H1 (cell line): ENCODE measurements around the gene DUSP3. TPM values are rescaled to one million over a fixed set of nuclear protein-coding genes. Genes with fewer than 3 reads are reported as not detected.

Experiments used
- CTCF ChIA-PET: fragments of 300-600 bp; sonication (Branson Sonifier 250); formaldehyde crosslinking; loops from one replicate; lab custom pipeline; 2021; ENCODE audit not compliant: partially characterized antibody; lab: Charles Lee
- POLR2A ChIA-PET: fragments of 300-600 bp; sonication (Branson Sonifier 250); formaldehyde crosslinking; loops from one replicate; lab custom pipeline; 2021; ENCODE audit warnings: inconsistent platforms; ENCODE audit not compliant: partially characterized antibody; lab: Charles Lee
- DNase-seq, 2 experiments: peaks; one replicate each; pipeline versions ENCODE4 v3.0.0 to v3.0.0-alpha.2; 2010 to 2022; ENCODE audit warnings: low spot score in 2 of 2, low read depth in 1 of 2, mixed read lengths in 1 of 2
- FAIRE-seq: peaks from 2 replicates; lab custom pipeline; 2011; peaks lifted over from hg19 to GRCh38; lab: Jason Lieb, UNC
- H2AFZ ChIP-seq: 2 replicates; pipeline ENCODE4 v1.8.1; 2012; ENCODE audit warnings: low read length, inconsistent platforms
- H2AK5ac ChIP-seq: 2 replicates; pipeline ENCODE4 v1.6.1; 2013; ENCODE audit warnings: low read depth, low read length
- H2BK120ac ChIP-seq: replicated peaks from 2 replicates; pipeline ENCODE3; 2013; ENCODE audit warnings: low read depth, low read length, inconsistent platforms
- H2BK12ac ChIP-seq: 2 replicates; pipeline ENCODE4 v1.6.1; 2013; ENCODE audit warnings: low read depth, low read length
- H2BK15ac ChIP-seq: 2 replicates; pipeline ENCODE4 v1.6.1; 2013; ENCODE audit warnings: low read length
- H2BK20ac ChIP-seq: 2 replicates; pipeline ENCODE4 v1.6.1; 2013; ENCODE audit warnings: low read length
- H2BK5ac ChIP-seq: 2 replicates; pipeline ENCODE4 v1.6.1; 2013; ENCODE audit warnings: low read depth, low read length
- H3K14ac ChIP-seq: 2 replicates; pipeline ENCODE4 v1.6.1; 2013; ENCODE audit warnings: inconsistent platforms; ENCODE audit not compliant: insufficient read length
- H3K18ac ChIP-seq: 2 replicates; pipeline ENCODE4 v1.6.1; 2013; ENCODE audit warnings: low read length; ENCODE audit errors: extremely low read depth
- H3K23ac ChIP-seq: 2 replicates; pipeline ENCODE4 v1.6.1; 2013; ENCODE audit warnings: inconsistent platforms; ENCODE audit not compliant: insufficient read length
- H3K23me2 ChIP-seq: 2 replicates; pipeline ENCODE4 v1.6.1; 2013; ENCODE audit warnings: low read depth, low read length
- H3K27ac ChIP-seq: 2 replicates; pipeline ENCODE4 v1.6.1; 2011; ENCODE audit warnings: low read depth, low read length, inconsistent platforms
- H3K27me3 ChIP-seq, 4 experiments: replicated peaks in 1 of 4; 1 replicate in 1 of 4; 2 replicates in 3 of 4; pipeline versions ENCODE4 v1.6.1 to v1.8.1; 2011 to 2013; ENCODE audit warnings: low read length in 3 of 4, mild to moderate bottlenecking in 3 of 4, inconsistent platforms in 2 of 4, mixed read lengths in 2 of 4, moderate library complexity in 1 of 4; ENCODE audit not compliant: control insufficient read depth in 3 of 4, insufficient read depth in 3 of 4; ENCODE audit errors: extremely low read depth in 1 of 4
- H3K36me3 ChIP-seq, 4 experiments: 2 replicates each; pipeline versions ENCODE4 v1.6.1 to v1.8.1; 2011 to 2013; ENCODE audit warnings: mild to moderate bottlenecking in 4 of 4, low read length in 3 of 4, moderate library complexity in 2 of 4, control low read depth in 1 of 4, inconsistent platforms in 1 of 4; ENCODE audit not compliant: insufficient read depth in 4 of 4, control insufficient read depth in 2 of 4
- H3K4ac ChIP-seq: replicated peaks from 2 replicates; pipeline ENCODE3; 2013; ENCODE audit warnings: low read length, low read depth, mixed read lengths, inconsistent platforms; ENCODE audit not compliant: insufficient read length
- H3K4me1 ChIP-seq, 4 experiments: replicated peaks in 1 of 4; 1 replicate in 1 of 4; 2 replicates in 3 of 4; pipeline versions ENCODE4 v1.6.1 to v1.8.1; 2011 to 2013; ENCODE audit warnings: low read length in 3 of 4, inconsistent platforms in 2 of 4, mixed read lengths in 1 of 4; ENCODE audit not compliant: insufficient read depth in 4 of 4, control insufficient read depth in 3 of 4
- H3K4me2 ChIP-seq, 2 experiments: 2 replicates each; pipeline versions ENCODE4 v1.6.1 to v1.8.1; 2011 to 2013; ENCODE audit warnings: low read depth in 2 of 2, low read length in 2 of 2, control low read depth in 1 of 2, inconsistent platforms in 1 of 2, mild to moderate bottlenecking in 1 of 2; ENCODE audit not compliant: insufficient read depth in 1 of 2
- H3K4me3 ChIP-seq, 4 experiments: fragments of 200-600, 300-600 bp in 1 of 4; sonication (generic), shearing (Covaris generic), sonication (Bioruptor Twin) in 1 of 4; 2 replicates each; pipeline versions ENCODE4 v1.5.1 to v1.8.1; 2011 to 2016; ENCODE audit warnings: low read length in 4 of 4, low read depth in 3 of 4, control low read depth in 2 of 4, inconsistent platforms in 2 of 4, mild to moderate bottlenecking in 2 of 4, mixed read lengths in 1 of 4, moderate library complexity in 1 of 4; ENCODE audit not compliant: insufficient read depth in 2 of 4; ENCODE audit errors: extremely low read depth in 1 of 4
- H3K56ac ChIP-seq: replicated peaks from 2 replicates; pipeline ENCODE3; 2013; ENCODE audit warnings: low read depth, mild to moderate bottlenecking, mixed read lengths, low read length, inconsistent platforms; ENCODE audit not compliant: insufficient read length
- H3K79me1 ChIP-seq: 2 replicates; pipeline ENCODE4 v1.6.1; 2013; ENCODE audit warnings: low read depth, low read length, control low read depth
- H3K79me2 ChIP-seq, 2 experiments: 2 replicates each; pipeline versions ENCODE4 v1.6.1 to v1.8.1; 2012 to 2013; ENCODE audit warnings: low read length in 2 of 2, mild to moderate bottlenecking in 2 of 2, inconsistent platforms in 1 of 2; ENCODE audit not compliant: insufficient read depth in 2 of 2, control insufficient read depth in 1 of 2
- H3K9ac ChIP-seq, 4 experiments: replicated peaks in 1 of 4; 1 replicate in 1 of 4; 2 replicates in 3 of 4; pipeline versions ENCODE4 v1.6.1 to v1.8.1; 2011 to 2013; ENCODE audit warnings: low read depth in 3 of 4, low read length in 3 of 4, control low read depth in 2 of 4, mild to moderate bottlenecking in 2 of 4, moderate library complexity in 2 of 4, inconsistent platforms in 1 of 4; ENCODE audit errors: extremely low read depth in 1 of 4
- H3K9me3 ChIP-seq, 2 experiments: 2 replicates each; pipeline versions ENCODE4 v1.6.1 to v1.8.1; 2012 to 2013; ENCODE audit warnings: mild to moderate bottlenecking in 2 of 2, moderate library complexity in 2 of 2, control low read depth in 1 of 2, inconsistent platforms in 1 of 2, low read depth in 1 of 2, low read length in 1 of 2, mixed read lengths in 1 of 2; ENCODE audit not compliant: insufficient read depth in 2 of 2
- H4K20me1 ChIP-seq, 2 experiments: replicated peaks in 1 of 2; 2 replicates each; pipeline versions ENCODE3 to v1.8.1; 2011 to 2013; ENCODE audit warnings: inconsistent platforms in 2 of 2, low read length in 2 of 2, mild to moderate bottlenecking in 1 of 2; ENCODE audit not compliant: insufficient read depth in 2 of 2, control insufficient read depth in 1 of 2
- H4K5ac ChIP-seq: 2 replicates; pipeline ENCODE4 v1.6.1; 2013; ENCODE audit warnings: low read length, low read depth, mixed read lengths, inconsistent platforms; ENCODE audit not compliant: insufficient read length
- H4K8ac ChIP-seq: 2 replicates; pipeline ENCODE4 v1.8.0; 2013; ENCODE audit warnings: mild to moderate bottlenecking, moderate library complexity, low read length, inconsistent platforms; ENCODE audit not compliant: insufficient read depth; ENCODE audit errors: extremely low read depth
- H4K91ac ChIP-seq: replicated peaks from 2 replicates; pipeline ENCODE3; 2013; ENCODE audit warnings: low read length, mixed read lengths, inconsistent platforms; ENCODE audit not compliant: insufficient read length
- BACH1 ChIP-seq: IDR thresholded peaks from 2 replicates; pipeline ENCODE4 v1.6.1; 2012; ENCODE audit warnings: low read length, improper control_type of control experiment
- CHD1 ChIP-seq: IDR thresholded peaks from 2 replicates; pipeline ENCODE4 v1.6.1; 2012; ENCODE audit warnings: low read depth, low read length, improper control_type of control experiment
- JUND ChIP-seq: IDR thresholded peaks from 2 replicates; pipeline ENCODE4 v1.6.1; 2011; ENCODE audit warnings: mild to moderate bottlenecking, improper control_type of control experiment, low read length
- MAFK ChIP-seq: IDR thresholded peaks from 2 replicates; pipeline ENCODE4 v1.6.1; 2012; ENCODE audit warnings: low read depth, mild to moderate bottlenecking, improper control_type of control experiment, low read length
- RBBP5 ChIP-seq: IDR thresholded peaks from 2 replicates; pipeline ENCODE4 v1.7.1; 2012; ENCODE audit warnings: low read depth, mild to moderate bottlenecking, inconsistent platforms, low read length, moderate library complexity, borderline replicate concordance
- RXRA ChIP-seq: IDR thresholded peaks from 2 replicates; pipeline ENCODE4 v1.6.1; 2011; ENCODE audit warnings: low read depth, mild to moderate bottlenecking, low read length, moderate library complexity; ENCODE audit not compliant: insufficient read depth
- TEAD4 ChIP-seq: IDR thresholded peaks from 2 replicates; pipeline ENCODE4 v1.6.1; 2012; ENCODE audit warnings: low read depth, low read length, inconsistent platforms, mixed read lengths
- WGBS, 2 experiments: shearing (Covaris generic) in 1 of 2; methylation state at CpG; one replicate each; pipeline versions ENCODE4 v1.1.6 to v1.1.7; 2013 to 2015; ENCODE audit warnings: low lambda C conversion rate in 2 of 2, mixed read lengths in 2 of 2, inconsistent platforms in 1 of 2, low coverage in 1 of 2, missing lambda C conversion rate in 1 of 2; ENCODE audit not compliant: insufficient replicate concordance in 2 of 2, insufficient coverage in 1 of 2, insufficient read length in 1 of 2; ENCODE audit errors: extremely low coverage in 1 of 2, missing lambda C conversion rate in 1 of 2; 5-methylcytosine and 5-hydroxymethylcytosine counted together
- polyA plus RNA-seq, 7 experiments: library from polyadenylated mRNA; depleted of rRNA in 3 of 7; stranded (reverse) in 5 of 7; unstranded in 2 of 7; fragments of >200 nt in 5 of 7; fragments of 200-250 nt in 2 of 7; gene quantifications; 1 replicate in 5 of 7; 2 replicates in 1 of 7; 4 replicates in 1 of 7; pipeline versions ENCODE4 v1.2.1 to v1.2.3, GENCODE V29; 2011 to 2013; ENCODE audit warnings: missing spikeins in 2 of 7, mixed read lengths in 2 of 7
- total RNA-seq: library from RNA; stranded (reverse); fragmentation: NEBNext Ultra II Directional; extraction: Animal tissue kit (Norgen Biotek cat#: 25700); gene quantifications from 2 replicates; pipeline ENCODE4 v1.2.1, GENCODE V29; 2021

DUSP3 gene
- total and polyA plus RNA-seq, 2 of the 8 experiments (the other 6 are each of a cell fraction or from before 2014, with no cell fraction given) = 15.1 to 21.2 TPM

- ChIA-PET CTCF (interaction anchor here (0.7 to 22.9 kb wide), 8 partner anchors 7 to 293 kb away, joined by 3 to 969 read pairs (median 4); partner anchors contain the start of gene SOST), POLR2A (interaction anchor here (0.6 to 1.8 kb wide), 3 partner anchors 13 to 142 kb away, joined by 3 to 7 read pairs (median 4); no protein-coding TSS in a partner anchor)
- H3K79me1 ChIP-seq = no peaks in the 10 kb centered on the region
- H3K4me3 ChIP-seq = no peak overlapping the region
- no peak overlapping the region for H2BK120ac ChIP-seq
- H2BK12ac ChIP-seq = no peak overlapping the region
- H4K8ac ChIP-seq = no peak overlapping the region
- H2AK5ac ChIP-seq = no peak overlapping the region
- H3K4me2 ChIP-seq = no peak overlapping the region
- H3K79me2 ChIP-seq = no peaks in the 10 kb centered on the region
- DNase-seq = no peak
- WGBS, 2 experiments = 90% methylated on average over 5 of the region's 5 CpGs; no CpG with 5 or more reads in 1 of the 2 experiments
- H2BK20ac ChIP-seq = no peak overlapping the region
- no peaks in the 10 kb centered on the region for H3K9me3 ChIP-seq
- no peak for FAIRE-seq
- peaks cover 0 to 27% (median 23%) of the 10 kb centered on the region in 4 experiments; a peak in 6 of 7 replicates for H3K27me3 ChIP-seq
- TF ChIP-seq CHD1 (no peak), JUND (no peak), MAFK (no peak), RBBP5 (no peak), BACH1 (no peak), RXRA (no peak), TEAD4 (no peak)
- no peak overlapping the region for H3K14ac ChIP-seq
- H3K4me1 ChIP-seq = peaks cover 0 to 13% (median 4%) of the 10 kb centered on the region in 4 experiments; a peak in 5 of 7 replicates
- peaks cover 3% of the 10 kb centered on the region; the same call in 1 of the 2 replicates for H3K23me2 ChIP-seq
- no peak overlapping the region for H3K56ac ChIP-seq
- no peak overlapping the region for H3K27ac ChIP-seq
- H2BK5ac ChIP-seq = no peak overlapping the region
- H2BK15ac ChIP-seq = no peak overlapping the region
- no peaks in the 10 kb centered on the region for H4K20me1 ChIP-seq
- H4K91ac ChIP-seq = no peak overlapping the region
- H3K23ac ChIP-seq = no peak overlapping the region
- H3K36me3 ChIP-seq = no peaks in the 10 kb centered on the region
- H4K5ac ChIP-seq = no peak overlapping the region
- H2AFZ ChIP-seq = no peak overlapping the region
- H3K9ac ChIP-seq = no peak overlapping the region
- no peak overlapping the region for H3K4ac ChIP-seq
- no peak overlapping the region for H3K18ac ChIP-seq
These were observed 25.2 kb downstream of the DUSP3 start for GRCh38 chr17:43753493-43754129.
